ENCODE measurements around the gene UFM1.
"Not testable (repeated sequence)": the region's sequence is repeated elsewhere in the genome, so short reads cannot be mapped to it uniquely, and the experiment has no call there.

The UFM1 gene

GRCh38 chr13:38369058-38369457 is 19.4 kb downstream of the UFM1 start:
- Mint-ChIP-seq H3K4me3 (no peak overlapping the region), H3K27ac (no peak overlapping the region), H3K4me1 (no peaks in the 10 kb centered on the region), H3K36me3 (ENCODE audit: low read depth) (no peaks in the 10 kb centered on the region), H3K27me3 (ENCODE audit: low read depth) (no peaks in the 10 kb centered on the region), H3K9me3 (no peaks in the 10 kb centered on the region)
- no peak for TF ChIP-seq CTCF (IDR thresholded peaks at IDR 0.05; ENCODE audit: unreplicated experiment in 3 of 3)

- not testable (repeated sequence) for H3K27ac Mint-ChIP-seq; H3K9me3 Mint-ChIP-seq; H3K4me1 Mint-ChIP-seq; H3K4me3 Mint-ChIP-seq; H3K36me3 Mint-ChIP-seq (ENCODE audit: low read depth); H3K27me3 Mint-ChIP-seq (ENCODE audit: low read depth)
These were observed 20.4 kb downstream of the UFM1 start for GRCh38 chr13:38370096-38370495.

GRCh38 chr13:38372820-38373383 is 23.3 kb downstream of the UFM1 start:
- H3K4me1 Mint-ChIP-seq = no peaks in the 10 kb centered on the region
- H3K36me3 Mint-ChIP-seq (ENCODE audit: low read depth) = no peaks in the 10 kb centered on the region
- no peak for TF ChIP-seq CTCF (IDR thresholded peaks at IDR 0.05; ENCODE audit: unreplicated experiment in 3 of 3)
- no peak overlapping the region for H3K27ac Mint-ChIP-seq
- H3K27me3 Mint-ChIP-seq (ENCODE audit: low read depth) = no peaks in the 10 kb centered on the region
- H3K9me3 Mint-ChIP-seq = no peaks in the 10 kb centered on the region
- H3K4me3 Mint-ChIP-seq = no peak overlapping the region

GRCh38 chr13:38376546-38376945 is 26.9 kb downstream of the UFM1 start:
- H3K4me3 Mint-ChIP-seq = no peak overlapping the region
- H3K36me3 Mint-ChIP-seq (ENCODE audit: low read depth) = no peaks in the 10 kb centered on the region
- peaks cover 5% of the 10 kb centered on the region for H3K4me1 Mint-ChIP-seq
- no peak for TF ChIP-seq CTCF (IDR thresholded peaks at IDR 0.05; ENCODE audit: unreplicated experiment in 3 of 3)
- no peaks in the 10 kb centered on the region for H3K27me3 Mint-ChIP-seq (ENCODE audit: low read depth)
- no peak overlapping the region for H3K27ac Mint-ChIP-seq
- H3K9me3 Mint-ChIP-seq = no peaks in the 10 kb centered on the region

- TF ChIP-seq CTCF (IDR thresholded peaks at IDR 0.05; ENCODE audit: unreplicated experiment in 3 of 3) = no peak
- Mint-ChIP-seq H3K27me3 (ENCODE audit: low read depth) (no peaks in the 10 kb centered on the region), H3K4me1 (peaks cover 11% of the 10 kb centered on the region), H3K36me3 (ENCODE audit: low read depth) (no peaks in the 10 kb centered on the region), H3K27ac (peak overlapping the region; percentile 48 to 84 (median 70)), H3K9me3 (no peaks in the 10 kb centered on the region), H3K4me3 (no peak overlapping the region)
These were observed 32.2 kb downstream of the UFM1 start for GRCh38 chr13:38381890-38382289.

- Mint-ChIP-seq H3K36me3 (ENCODE audit: low read depth) (no peaks in the 10 kb centered on the region), H3K9me3 (no peaks in the 10 kb centered on the region), H3K4me3 (no peak overlapping the region), H3K27ac (peak overlapping the region in 1 of 3 experiments; percentile 84), H3K4me1 (peaks cover 11% of the 10 kb centered on the region), H3K27me3 (ENCODE audit: low read depth) (no peaks in the 10 kb centered on the region)
- TF ChIP-seq CTCF (IDR thresholded peaks at IDR 0.05; ENCODE audit: unreplicated experiment in 3 of 3) = no peak
These were observed 33.3 kb downstream of the UFM1 start for GRCh38 chr13:38382946-38383345.
